Mesendoderm (in vitro differentiated cells): Measurements from ENCODE around the gene BICDL1.

Experiments
- DNase-seq: peaks from one replicate; pipeline ENCODE4 v3.0.0; 2013
- H2AK5ac ChIP-seq: 2 replicates; pipeline ENCODE4 v1.6.1; 2013; ENCODE audit warnings: low read length, inconsistent platforms
- H2BK120ac ChIP-seq: 2 replicates; pipeline ENCODE4 v1.6.1; 2013; ENCODE audit warnings: low read depth, mild to moderate bottlenecking, low read length, moderate library complexity, mixed read lengths
- H2BK15ac ChIP-seq: replicated peaks from 2 replicates; pipeline ENCODE4 v1.6.1; 2013; ENCODE audit warnings: low read depth, mild to moderate bottlenecking, moderate library complexity
- H2BK5ac ChIP-seq: 2 replicates; pipeline ENCODE4 v1.6.1; 2013; ENCODE audit warnings: low read length, inconsistent platforms
- H3K18ac ChIP-seq: 2 replicates; pipeline ENCODE4 v1.6.1; 2013; ENCODE audit warnings: mild to moderate bottlenecking, low read length, mixed read lengths
- H3K23ac ChIP-seq: one replicate; pipeline ENCODE4 v1.6.1; 2013; ENCODE audit warnings: low read length
- H3K27ac ChIP-seq: 2 replicates; pipeline ENCODE4 v1.5.1; 2013; ENCODE audit warnings: low read depth, mild to moderate bottlenecking, inconsistent platforms, low read length, moderate library complexity
- H3K27me3 ChIP-seq: 2 replicates; pipeline ENCODE4 v1.6.1; 2013; ENCODE audit warnings: low read length, control low read depth, mild to moderate bottlenecking, inconsistent platforms; ENCODE audit not compliant: insufficient read depth, poor library complexity
- H3K36me3 ChIP-seq: 2 replicates; pipeline ENCODE4 v1.6.1; 2013; ENCODE audit warnings: low read length, inconsistent platforms; ENCODE audit not compliant: control insufficient read depth, insufficient read depth
- H3K4ac ChIP-seq: one replicate; pipeline ENCODE4 v1.6.1; 2013; ENCODE audit warnings: low read depth, mild to moderate bottlenecking, low read length, moderate library complexity
- H3K4me1 ChIP-seq: 2 replicates; pipeline ENCODE4 v1.6.1; 2013; ENCODE audit warnings: low read depth, low read length, inconsistent platforms; ENCODE audit not compliant: control insufficient read depth
- H3K4me2 ChIP-seq: 2 replicates; pipeline ENCODE4 v1.6.1; 2013; ENCODE audit warnings: low read length
- H3K4me3 ChIP-seq: 2 replicates; pipeline ENCODE4 v1.5.1; 2013; ENCODE audit warnings: mild to moderate bottlenecking, low read length
- H3K56ac ChIP-seq: one replicate; pipeline ENCODE4 v1.6.1; 2013; ENCODE audit warnings: low read length
- H3K79me1 ChIP-seq: 2 replicates; pipeline ENCODE4 v1.6.1; 2013; ENCODE audit warnings: low read length, inconsistent platforms
- H3K79me2 ChIP-seq: 2 replicates; pipeline ENCODE4 v1.6.1; 2013; ENCODE audit warnings: mild to moderate bottlenecking, low read length; ENCODE audit not compliant: control insufficient read depth, insufficient read depth
- H3K9ac ChIP-seq: 2 replicates; pipeline ENCODE4 v1.6.1; 2013; ENCODE audit warnings: low read length, inconsistent platforms
- H4K5ac ChIP-seq: one replicate; pipeline ENCODE4 v1.6.1; 2013; ENCODE audit warnings: low read length
- H4K8ac ChIP-seq: one replicate; pipeline ENCODE4 v1.6.1; 2013; ENCODE audit warnings: low read depth, mild to moderate bottlenecking, control low read depth, low read length, moderate library complexity
- WGBS: extraction: QIAGEN DNeasy Blood & Tissue Kit; methylation state at CpG from one replicate; pipeline ENCODE4 v1.1.7; 2013; ENCODE audit warnings: low lambda C conversion rate, missing lambda C conversion rate; ENCODE audit not compliant: insufficient coverage; ENCODE audit errors: extremely low coverage; 5-methylcytosine and 5-hydroxymethylcytosine counted together

BICDL1 gene

DNA sequence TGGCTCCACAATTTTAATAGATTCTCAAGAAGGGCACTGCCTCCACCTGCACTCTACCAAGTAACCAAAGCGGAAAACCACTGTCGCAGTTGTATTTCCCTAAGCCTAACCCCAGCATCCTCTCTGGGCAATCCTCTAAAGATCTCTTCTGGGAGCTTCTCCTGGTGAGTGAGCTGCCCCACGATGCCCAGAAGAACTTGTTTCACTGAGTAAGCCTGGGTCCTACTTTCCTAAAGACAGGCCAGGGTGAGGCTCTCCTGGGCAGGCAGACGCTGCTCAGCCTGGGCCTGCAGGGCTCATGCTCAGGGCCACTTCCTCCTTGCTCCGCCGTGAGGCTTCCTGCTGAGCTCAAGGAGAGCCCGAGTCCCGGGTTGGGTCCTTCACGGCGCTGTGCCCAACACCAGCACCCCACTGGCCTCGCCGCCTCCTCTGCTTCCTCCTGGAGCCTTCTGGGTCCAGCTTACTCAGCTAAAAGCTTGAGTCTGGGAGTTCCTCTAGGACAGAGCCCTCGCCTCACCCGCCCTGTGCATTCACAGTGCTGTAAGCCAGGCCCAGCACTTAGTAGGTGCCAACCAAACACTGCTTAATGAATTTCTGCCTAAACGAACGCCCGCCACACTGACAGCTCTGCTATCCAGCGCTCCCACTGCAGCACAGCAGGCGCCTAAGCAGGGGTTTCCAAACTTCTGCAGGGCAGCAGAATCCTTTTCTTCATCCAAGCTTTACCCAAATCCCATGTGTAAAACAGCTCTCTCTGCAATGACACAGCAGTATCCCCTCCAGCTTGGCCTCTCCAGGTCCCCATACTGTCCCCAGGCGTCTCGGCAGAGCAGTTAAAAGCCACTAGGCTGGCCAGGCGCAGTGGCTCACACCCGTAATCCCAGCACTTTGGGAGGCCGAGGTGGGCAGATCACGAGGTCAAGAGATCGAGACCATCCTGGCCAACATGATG, 121.8 kb downstream of the BICDL1 start:
- no peak overlapping the region for H4K5ac ChIP-seq
- DNase-seq: peak; percentile 51
- H3K79me1 ChIP-seq: peaks cover 38% of the 10 kb centered on the region
- no peak overlapping the region for H4K8ac ChIP-seq
- H3K18ac ChIP-seq: peak overlapping the region; percentile 5
- H3K9ac ChIP-seq: peak overlapping the region; percentile 47
- no peak overlapping the region for H2BK15ac ChIP-seq
- peak overlapping the region; percentile 54 for H3K56ac ChIP-seq
- no peak overlapping the region for H3K23ac ChIP-seq
- H2BK120ac ChIP-seq: peak overlapping the region; percentile 69
- no peak overlapping the region for H3K4me2 ChIP-seq
- WGBS: no CpG with 5 or more reads among the region's 26 CpGs
- peak overlapping the region; percentile 4 for H3K27ac ChIP-seq
- H2BK5ac ChIP-seq: no peak overlapping the region
- no peaks in the 10 kb centered on the region for H3K27me3 ChIP-seq
- H3K79me2 ChIP-seq: peaks cover 67% of the 10 kb centered on the region
- H2AK5ac ChIP-seq: no peak overlapping the region
- no peak overlapping the region for H3K4ac ChIP-seq
- H3K36me3 ChIP-seq: no peaks in the 10 kb centered on the region
- no peak overlapping the region for H3K4me3 ChIP-seq
- peaks cover 15% of the 10 kb centered on the region for H3K4me1 ChIP-seq

DNA sequence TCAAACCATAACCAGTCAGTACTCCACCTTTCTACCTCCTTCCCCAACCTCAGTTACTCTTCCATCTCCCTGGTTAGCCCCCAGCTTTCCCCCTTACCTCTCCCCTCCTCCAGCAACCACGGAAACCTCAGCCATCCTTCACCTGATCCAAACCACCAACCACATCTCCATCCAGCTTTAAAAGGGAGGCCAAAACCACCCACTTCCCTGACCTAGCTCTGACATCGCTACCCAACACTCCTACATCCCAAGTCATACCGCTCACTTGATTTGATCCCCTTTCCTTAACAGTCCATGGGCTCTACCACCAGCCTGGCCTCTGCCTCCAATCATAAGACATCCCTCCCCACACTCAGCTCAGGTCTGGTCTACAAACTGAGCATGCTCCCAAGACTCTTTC, 126.0 kb downstream of the BICDL1 start:
- Histone ChIP-seq H3K4me3 (no peak overlapping the region), H3K4me2 (peak overlapping the region; percentile 98), H3K79me2 (peaks cover 55% of the 10 kb centered on the region), H3K36me3 (no peaks in the 10 kb centered on the region), H3K9ac (peak overlapping the region; percentile 99), H3K4me1 (peaks cover 16% of the 10 kb centered on the region), H3K27ac (no peak overlapping the region), H3K23ac (no peak overlapping the region), H4K5ac (no peak overlapping the region), H3K27me3 (no peaks in the 10 kb centered on the region), H2BK120ac (no peak overlapping the region), H2BK15ac (no peak overlapping the region), H2BK5ac (no peak overlapping the region), H4K8ac (no peak overlapping the region), H3K4ac (no peak overlapping the region), H3K79me1 (peaks cover 29% of the 10 kb centered on the region), H2AK5ac (no peak overlapping the region), H3K56ac (peak overlapping the region; percentile 99), H3K18ac (no peak overlapping the region)
- no peak for DNase-seq
- WGBS: no CpG with 5 or more reads among the region's 3 CpGs

DNA sequence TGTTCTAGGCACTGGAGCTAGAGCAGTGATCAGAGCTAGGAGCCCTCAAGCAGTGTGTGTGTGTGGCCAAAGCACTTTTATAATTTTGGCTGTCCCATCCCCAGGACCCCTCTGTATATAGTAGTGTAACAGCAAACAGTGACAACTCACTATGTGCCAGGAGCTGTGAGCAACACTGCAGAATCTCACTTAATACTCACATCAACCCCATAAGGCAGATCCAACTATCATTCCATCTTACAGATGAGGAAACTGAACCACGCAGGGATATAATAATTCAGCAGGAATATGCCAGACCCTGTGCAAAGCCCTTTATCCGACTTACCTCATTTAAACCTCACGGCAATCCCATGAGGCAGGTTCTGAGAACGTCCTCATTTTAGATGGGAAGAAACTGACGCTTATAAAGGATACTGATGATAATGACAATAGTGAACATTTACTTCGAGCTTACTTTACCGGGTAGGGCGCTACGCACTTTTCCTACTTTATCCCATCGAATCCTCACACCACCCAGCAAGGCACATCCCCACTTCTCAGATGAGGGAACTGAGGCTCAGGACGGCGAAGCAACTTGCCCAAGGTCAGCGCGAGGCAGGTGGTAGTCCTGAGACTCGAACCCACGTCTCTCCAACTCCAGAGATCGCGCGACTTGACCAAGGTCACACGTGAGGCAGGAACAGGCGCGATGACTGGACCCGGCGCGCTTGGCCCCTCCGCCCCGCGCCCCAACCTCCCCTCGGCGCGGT, 126.8 kb downstream of the BICDL1 start:
- Histone ChIP-seq H3K4ac (peak overlapping the region; percentile 64), H2BK120ac (no peak overlapping the region), H4K5ac (no peak overlapping the region), H4K8ac (no peak overlapping the region), H3K27me3 (no peaks in the 10 kb centered on the region), H2BK15ac (no peak overlapping the region), H3K4me1 (peaks cover 12% of the 10 kb centered on the region), H2BK5ac (no peak overlapping the region), H3K36me3 (no peaks in the 10 kb centered on the region), H3K79me2 (peaks cover 47% of the 10 kb centered on the region), H3K79me1 (peaks cover 25% of the 10 kb centered on the region), H3K27ac (no peak overlapping the region), H3K9ac (peak overlapping the region; percentile 99), H2AK5ac (peak overlapping the region; percentile 92), H3K56ac (peak overlapping the region; percentile 99), H3K18ac (peak overlapping the region; percentile 71), H3K4me3 (peak overlapping the region; percentile 96), H3K4me2 (peak overlapping the region; percentile 98), H3K23ac (peak overlapping the region; percentile 98)
- DNase-seq: peak; percentile 65
- no CpG with 5 or more reads among the region's 31 CpGs for WGBS

DNA sequence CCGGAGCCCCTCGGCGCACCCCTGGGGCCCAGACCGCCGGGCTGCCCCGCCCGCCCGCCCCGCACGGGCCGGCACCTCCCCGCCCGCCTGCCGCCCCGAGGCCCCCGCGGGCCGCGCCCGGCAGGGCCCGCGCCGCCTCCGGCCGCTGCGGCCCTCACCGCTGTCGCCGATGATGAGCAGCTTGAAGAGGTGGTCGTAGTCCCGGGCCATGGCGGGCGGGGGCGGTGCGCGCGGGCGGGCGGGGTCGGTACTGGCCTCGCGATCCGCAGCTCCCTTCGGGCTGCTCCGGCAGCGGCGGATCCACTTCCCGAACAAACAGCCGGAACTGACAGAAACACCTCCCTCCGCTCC, 127.4 kb downstream of the BICDL1 start, which contains the start of gene RAB35:
TSS of gene RAB35 (minus strand) at position 313 of the 351 bp plus-strand sequence. CDS start at position 210, 103 bp downstream.
- Histone ChIP-seq H2BK120ac (no peak within 1 kb of the TSS), H4K5ac (no peak within 1 kb of the TSS), H4K8ac (no peak within 1 kb of the TSS), H3K18ac (peak within 1 kb of the TSS; percentile 71), H3K56ac (peak within 1 kb of the TSS; percentile 99), H3K23ac (peak within 1 kb of the TSS; percentile 98), H3K4me3 (peak within 1 kb of the TSS; percentile 98), H2BK5ac (peak within 1 kb of the TSS; percentile 76), H3K4me1 (peaks cover 10% of the 10 kb centered on the region), H3K27ac (peak within 1 kb of the TSS; percentile 96), H3K27me3 (no peaks in the 10 kb centered on the region), H3K9ac (peak within 1 kb of the TSS; percentile 99), H2AK5ac (peak within 1 kb of the TSS; percentile 92), H3K4me2 (peak within 1 kb of the TSS; percentile 98), H3K36me3 (no peaks in the 10 kb centered on the region), H3K79me1 (peaks cover 23% of the 10 kb centered on the region), H3K4ac (peak within 1 kb of the TSS; percentile 64), H2BK15ac (no peak within 1 kb of the TSS), H3K79me2 (peaks cover 43% of the 10 kb centered on the region)
- whole genome bisulfite sequencing: no CpG with 5 or more reads among the region's 50 CpGs
- DNase-seq: no peak

DNA sequence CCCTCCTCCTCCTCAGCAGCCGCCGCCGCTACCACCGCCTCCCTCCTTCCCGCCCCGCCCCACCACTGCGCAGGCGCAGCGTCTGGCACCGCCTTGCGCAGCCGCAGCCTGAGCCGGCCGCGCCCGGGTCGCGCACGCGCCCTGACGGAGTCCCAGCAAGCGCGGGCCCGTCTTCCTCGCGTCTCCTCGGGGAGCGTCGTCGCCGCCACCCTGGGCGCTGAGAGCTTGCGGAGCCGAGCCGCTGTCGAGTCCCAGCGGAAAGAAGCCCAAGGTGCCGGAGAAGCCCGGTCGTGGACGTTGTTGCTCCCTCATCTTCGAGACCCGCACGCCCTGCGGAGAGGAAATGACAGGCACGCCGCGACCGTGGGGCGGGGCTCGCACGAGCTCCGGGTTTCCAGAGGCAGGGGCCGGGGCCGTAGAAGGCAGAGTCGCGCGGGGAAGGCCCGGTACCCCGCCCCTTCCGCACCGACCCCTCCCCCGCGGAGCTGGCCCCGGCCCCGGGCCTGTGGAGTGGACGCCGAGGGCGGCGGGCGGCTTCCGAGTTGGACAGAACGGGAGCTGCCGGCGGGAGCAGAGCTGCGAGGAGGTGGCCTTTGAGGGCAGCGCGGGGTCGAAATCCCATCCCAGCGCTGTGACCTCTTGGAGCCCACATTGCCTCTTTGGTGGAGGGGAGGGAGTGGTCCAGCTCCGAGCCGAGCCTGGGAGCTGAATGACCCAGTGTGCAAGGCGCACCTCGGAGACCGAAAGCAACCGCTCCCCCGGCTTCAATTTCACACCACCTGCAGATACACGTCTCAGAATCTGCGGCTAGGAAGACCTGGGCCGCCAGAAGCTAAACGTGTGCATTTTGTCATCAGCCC, 128.0 kb downstream of the BICDL1 start:
- H3K18ac ChIP-seq: peak overlapping the region; percentile 63
- H3K27me3 ChIP-seq: no peaks in the 10 kb centered on the region
- H3K4me3 ChIP-seq: peak overlapping the region; percentile 98
- peaks cover 40% of the 10 kb centered on the region for H3K79me2 ChIP-seq
- peak overlapping the region; percentile 96 for H3K27ac ChIP-seq
- no CpG with 5 or more reads among the region's 91 CpGs for WGBS
- H3K9ac ChIP-seq: peak overlapping the region; percentile 99
- H3K36me3 ChIP-seq: no peaks in the 10 kb centered on the region
- H3K56ac ChIP-seq: peak overlapping the region; percentile 99
- no peak overlapping the region for H2BK120ac ChIP-seq
- H4K8ac ChIP-seq: no peak overlapping the region
- peak overlapping the region; percentile 76 for H2BK5ac ChIP-seq
- H2AK5ac ChIP-seq: no peak overlapping the region
- H3K4ac ChIP-seq: peak overlapping the region; percentile 64
- peaks cover 10% of the 10 kb centered on the region for H3K4me1 ChIP-seq
- H3K4me2 ChIP-seq: peak overlapping the region; percentile 66
- peaks cover 21% of the 10 kb centered on the region for H3K79me1 ChIP-seq
- no peak overlapping the region for H2BK15ac ChIP-seq
- no peak overlapping the region for H4K5ac ChIP-seq
- peak overlapping the region; percentile 80 for H3K23ac ChIP-seq
- DNase-seq: peak; percentile 96
